K562 (cell line): ENCODE measurements around the gene GAD1. TPM values are rescaled to one million over a fixed set of nuclear protein-coding genes. Genes with fewer than 3 reads are reported as not detected.

Experiments used
- ATAC-seq: fragments of 200-7000 bp; cut with Tn5 transposase; 3 replicates; pipeline ENCODE4 v1.9.1; 2020; ENCODE audit warnings: moderate library complexity
- BruUV-seq: library from RNA; stranded (reverse); fragments of 400-500 nt; replicated peaks from 2 replicates; lab custom pipeline; 2021; lab: Mats Ljungman, UMichigan
- CTCF ChIA-PET: fragments of 300-600 bp; formaldehyde crosslinking; extraction: SDS; loops from one replicate; lab custom pipeline; 2021; ENCODE audit warnings: low intra/inter-chr PET ratio; lab: Yijun Ruan, JAX
- POLR2A ChIA-PET: fragments of 300-600, 350-650 bp; sonication (Branson Sonifier 250); formaldehyde crosslinking; extraction: SDS; loops from one replicate; lab custom pipeline; 2021; ENCODE audit warnings: antibody characterized with exemption, inconsistent platforms; lab: Yijun Ruan, JAX
- DNase-seq, 4 experiments: peaks; one replicate each; pipeline versions ENCODE4 v3.0.0 to v3.0.0-alpha.2; 2011 to 2018; ENCODE audit warnings: low spot score in 3 of 4, mixed read lengths in 3 of 4; ENCODE audit errors: extremely low read depth in 1 of 4
- FAIRE-seq: peaks from 2 replicates; lab custom pipeline; 2011; peaks lifted over from hg19 to GRCh38; lab: Jason Lieb, UNC
- H2AFZ ChIP-seq: 2 replicates; pipeline ENCODE4 v1.6.0; 2011; ENCODE audit warnings: low read depth, low read length, control low read depth, inconsistent platforms
- H3K27ac ChIP-seq: fragments of 200-600 bp; 3 replicates; pipeline ENCODE4 v1.8.0; 2011; ENCODE audit warnings: low read depth, mild to moderate bottlenecking, control low read depth, inconsistent platforms, low read length, moderate library complexity, mixed read lengths; ENCODE audit errors: extremely low read depth
- H3K27me3 ChIP-seq, 2 experiments: fragments of 300-600 bp in 1 of 2; 2 replicates in 1 of 2; 3 replicates in 1 of 2; pipeline versions ENCODE4 v1.6.0 to v1.8.0; 2011; ENCODE audit warnings: inconsistent platforms in 2 of 2, low read length in 2 of 2, mild to moderate bottlenecking in 1 of 2, mixed read lengths in 1 of 2, moderate library complexity in 1 of 2; ENCODE audit not compliant: control insufficient read depth in 2 of 2, insufficient read depth in 2 of 2
- H3K36me3 ChIP-seq: fragments of 300-600 bp; 3 replicates; pipeline ENCODE4 v1.8.0; 2011; ENCODE audit warnings: mild to moderate bottlenecking, low read length, inconsistent platforms; ENCODE audit not compliant: control insufficient read depth, insufficient read depth
- H3K4me1 ChIP-seq, 2 experiments: fragments of 200-600 bp in 1 of 2; replicated peaks in 1 of 2; 2 replicates in 1 of 2; 3 replicates in 1 of 2; pipeline versions ENCODE4 v1.5.1 to v1.8.0; 2011; ENCODE audit warnings: inconsistent platforms in 2 of 2, low read length in 2 of 2, mild to moderate bottlenecking in 1 of 2, mixed read lengths in 1 of 2, moderate library complexity in 1 of 2; ENCODE audit not compliant: control insufficient read depth in 2 of 2, insufficient read depth in 2 of 2
- H3K4me2 ChIP-seq: 2 replicates; pipeline ENCODE4 v1.6.1; 2011; ENCODE audit warnings: low read length, control low read depth, inconsistent platforms, mixed read lengths; ENCODE audit not compliant: insufficient read depth
- H3K4me3 ChIP-seq: fragments of 200-600 bp; sonication (generic), shearing (Covaris generic); 2 replicates; pipeline ENCODE4 v1.5.1; 2016; ENCODE audit warnings: control low read depth, inconsistent platforms
- H3K79me2 ChIP-seq: fragments of 200-600 bp; 3 replicates; pipeline ENCODE4 v1.8.0; 2011; ENCODE audit warnings: low read length, inconsistent platforms; ENCODE audit not compliant: control insufficient read depth, insufficient read depth
- H3K9ac ChIP-seq, 2 experiments: 2 replicates each; pipeline versions ENCODE4 v1.6.0 to v1.6.1; 2011; ENCODE audit warnings: low read depth in 2 of 2, low read length in 2 of 2, control low read depth in 1 of 2, inconsistent platforms in 1 of 2, mild to moderate bottlenecking in 1 of 2, mixed read lengths in 1 of 2; ENCODE audit not compliant: insufficient read depth in 1 of 2
- H3K9me1 ChIP-seq: one replicate; pipeline ENCODE4 v1.6.0; 2011; ENCODE audit warnings: inconsistent platforms, mild to moderate bottlenecking, low read length, moderate library complexity; ENCODE audit not compliant: control insufficient read depth, insufficient read depth
- H3K9me3 ChIP-seq: replicated peaks from 2 replicates; pipeline ENCODE4 v1.5.1; 2011; ENCODE audit warnings: low read depth, low read length, inconsistent platforms; ENCODE audit not compliant: control insufficient read depth, insufficient read depth
- H4K20me1 ChIP-seq: replicated peaks from 2 replicates; pipeline ENCODE4 v1.6.1; 2011; ENCODE audit warnings: low read length, inconsistent platforms, mixed read lengths; ENCODE audit not compliant: control insufficient read depth, insufficient read depth
- BHLHE40 ChIP-seq: IDR thresholded peaks from 2 replicates; pipeline ENCODE4 v1.6.1; 2011; ENCODE audit warnings: low read length, improper control_type of control experiment
- MGA ChIP-seq: fragments of 450-650 bp; IDR thresholded peaks from 2 replicates; pipeline ENCODE4 v1.6.1; 2016; ENCODE audit warnings: mild to moderate bottlenecking, moderate library complexity
- MLLT1 ChIP-seq, 2 experiments: fragments of 450-650 bp; IDR thresholded peaks; 2 replicates each; pipeline ENCODE4 v1.6.1; 2016
- PYGO2 ChIP-seq: fragments of 450-650 bp; IDR thresholded peaks from 2 replicates; pipeline ENCODE4 v1.6.1; 2016; ENCODE audit warnings: mild to moderate bottlenecking, missing genetic modification characterization, moderate library complexity, missing compliant biosample characterization
- SNRNP70 ChIP-seq: fragments of 200-400 bp; formaldehyde crosslinking; optimal IDR thresholded peaks from 2 replicates; pipeline ENCODE3; 2017; ENCODE audit warnings: low read depth, low read length
- SRF ChIP-seq, 2 experiments: fragments of 250-450, 450-650 bp in 1 of 2; sonication (Bioruptor Pico) in 1 of 2; sonication (generic) in 1 of 2; formaldehyde crosslinking; IDR thresholded peaks; 2 replicates each; pipeline versions ENCODE4 v1.5.0 to v1.5.1; 2020 to 2022; ENCODE audit warnings: mild to moderate bottlenecking in 1 of 2, missing genetic modification reagents in 1 of 2
- WGBS: fragments of 100-300 bp; shearing (Covaris generic); methylation state at CpG from one replicate; pipeline ENCODE4 v1.1.6; 2016; ENCODE audit warnings: low coverage, mixed read lengths; ENCODE audit not compliant: insufficient coverage; ENCODE audit errors: missing lambda C conversion rate; 5-methylcytosine and 5-hydroxymethylcytosine counted together
- in situ Hi-C: fragments of 300-500 bp; cut with MboI; formaldehyde crosslinking; loops from 4 replicates; pipeline ENCODE4 v1.15.0; 2018; ENCODE audit warnings: inconsistent platforms, mixed read lengths
- intact Hi-C: fragments of 100-400 bp; cut with micrococcal nuclease; formaldehyde crosslinking; loops from 2 replicates; pipeline ENCODE4 v1.14.2; 2022
- polyA plus RNA-seq, 8 experiments: library from polyadenylated mRNA; depleted of rRNA in 4 of 8; stranded (reverse) in 5 of 8; unstranded in 3 of 8; fragments of >200 nt; fragmentation: Nextera tagmentation in 2 of 8; fragmentation: Illumina TruSeq in 1 of 8; extraction: Ambion mirVana in 2 of 8; extraction: Trizol in 1 of 8; gene quantifications; 2 replicates each; pipeline versions ENCODE4 v1.2.1 to v1.2.3, GENCODE V29; 2011 to 2014; ENCODE audit warnings: inconsistent platforms in 1 of 8, missing spikeins in 1 of 8
- total RNA-seq, 7 experiments: library from RNA; depleted of rRNA in 6 of 7; stranded (reverse); fragments of >200 nt in 6 of 7; fragmentation: Illumina TruSeq in 2 of 7; extraction: Trizol in 2 of 7; gene quantifications; 2 replicates each; pipeline versions ENCODE4 v1.2.1 to v1.2.3, GENCODE V29; 2011 to 2021; ENCODE audit warnings: low replicate concordance in 1 of 7

Gene GAD1
- total and polyA plus RNA-seq, 9 of the 15 experiments (the other 6 are each of a cell fraction or from before 2014, with no cell fraction given) = 2.7 to 29.1 (median 15.7) TPM

GRCh38 chr2:170815746-170816503, 762 bp upstream of the GAD1 start:
- no peaks in the 10 kb centered on the region for H4K20me1 ChIP-seq
- ChIA-PET CTCF (interaction anchor here (0.6 to 4.2 kb wide), 18 partner anchors 51 to 992 kb away, joined by 3 to 28 read pairs (median 4); no protein-coding TSS in a partner anchor), POLR2A (interaction anchor here (0.6 to 2.2 kb wide), 7 partner anchors 18 to 539 kb away, joined by 3 to 6 read pairs (median 3); no protein-coding TSS in a partner anchor)
- H3K4me1 ChIP-seq = peaks cover 6 to 48% of the 10 kb centered on the region in 2 experiments
- H3K4me2 ChIP-seq = peak overlapping the region; percentile 83
- ATAC-seq = peak; percentile 87
- H3K9ac ChIP-seq = peak overlapping the region; percentile 32 to 76; a peak in 3 of 4 replicates
- H3K36me3 ChIP-seq = no peaks in the 10 kb centered on the region
- under 1% methylated on average over 52 of the region's 52 CpGs for WGBS
- H3K27me3 ChIP-seq = peaks cover 0 to 7% of the 10 kb centered on the region in 2 experiments; a peak in 1 of 5 replicates
- H2AFZ ChIP-seq = peak overlapping the region; percentile 91
- BruUV-seq = no TSS peak
- in situ Hi-C loops (loop anchor here (10.0 to 25.0 kb wide), 2 partner anchors 451 to 879 kb away; no protein-coding TSS in a partner anchor), intact Hi-C loops (loop anchor here (2.0 to 10.0 kb wide), 3 partner anchors 57 to 883 kb away; no protein-coding TSS in a partner anchor)
- no peaks in the 10 kb centered on the region; the same call in 2 of the 3 replicates for H3K79me2 ChIP-seq
- no peaks in the 10 kb centered on the region for H3K9me1 ChIP-seq
- H3K4me3 ChIP-seq = peak overlapping the region; percentile 39
- H3K27ac ChIP-seq = no peak overlapping the region
- H3K9me3 ChIP-seq = no peaks in the 10 kb centered on the region
- peak; percentile 85 for FAIRE-seq
- DNase-seq = peak; percentile 85 to 88 (median 87)
- TF ChIP-seq SRF (CRISPR knock-in tag; IDR thresholded peaks at IDR 0.05) (0 out of 4 replicates have a peak, but pooled peaks of 1 of the 2 experiments have one; percentile 35), SNRNP70 (no peak), MGA (peak; percentile 36; the same call in 1 of the 2 replicates), MLLT1 (IDR thresholded peaks at IDR 0.05) (no peak), PYGO2 (no peak), BHLHE40 (peak; percentile 58; the same call in 1 of the 2 replicates)
